ENCODE data around the gene NT5DC1.
"Not testable (repeated sequence)": the region's sequence is repeated elsewhere in the genome, so short reads cannot be mapped to it uniquely, and the experiment has no call there.

NT5DC1 gene

GRCh38 chr6:116283191-116283590 is 182.5 kb downstream of the NT5DC1 start:
- Histone ChIP-seq H3K9me3 (ENCODE audit: low read length) (no peaks in the 10 kb centered on the region), H3K27me3 (ENCODE audit: control insufficient read depth in 1 of 2, insufficient read depth in 2 of 2, low read length in 2 of 2) (no peaks in the 10 kb centered on the region), H3K36me3 (ENCODE audit: insufficient read depth, low read length) (peaks cover 4% of the 10 kb centered on the region), H3K4me1 (ENCODE audit: insufficient read depth, low read length) (peaks cover 15% of the 10 kb centered on the region), H3K27ac (ENCODE audit: low read depth, low read length) (no peak overlapping the region), H3K4me3 (ENCODE audit: low read depth in 1 of 2, low read length in 2 of 2) (no peak overlapping the region), H3K9ac (ENCODE audit: low read length) (no peak overlapping the region)

GRCh38 chr6:116284984-116285383 is 184.3 kb downstream of the NT5DC1 start:
- H3K9ac ChIP-seq (ENCODE audit: low read length); H3K9me3 ChIP-seq (ENCODE audit: low read length); H3K27me3 ChIP-seq (ENCODE audit: control insufficient read depth in 1 of 2, insufficient read depth in 2 of 2, low read length in 2 of 2); H3K4me3 ChIP-seq (ENCODE audit: low read depth in 1 of 2, low read length in 2 of 2); H3K36me3 ChIP-seq (ENCODE audit: insufficient read depth, low read length); H3K4me1 ChIP-seq (ENCODE audit: insufficient read depth, low read length); H3K27ac ChIP-seq (ENCODE audit: low read depth, low read length): not testable (repeated sequence)

- H3K9ac ChIP-seq (ENCODE audit: low read length) = no peak overlapping the region
Measured at GRCh38 chr6:116286773-116287358, 186.2 kb downstream of the NT5DC1 start.

GRCh38 chr6:116287689-116288282 is 187.1 kb downstream of the NT5DC1 start:
- H3K4me3 ChIP-seq (ENCODE audit: low read depth in 1 of 2, low read length in 2 of 2) = no peak overlapping the region

More at GRCh38 chr6:116286773-116287358, 186.2 kb downstream of the NT5DC1 start:
- Histone ChIP-seq H3K27ac (ENCODE audit: low read depth, low read length) (no peak overlapping the region), H3K4me1 (ENCODE audit: insufficient read depth, low read length) (no peaks in the 10 kb centered on the region), H3K4me3 (ENCODE audit: low read depth in 1 of 2, low read length in 2 of 2) (no peak overlapping the region), H3K9me3 (ENCODE audit: low read length) (no peaks in the 10 kb centered on the region), H3K27me3 (ENCODE audit: control insufficient read depth in 1 of 2, insufficient read depth in 2 of 2, low read length in 2 of 2) (no peaks in the 10 kb centered on the region), H3K36me3 (ENCODE audit: insufficient read depth, low read length) (no peaks in the 10 kb centered on the region)

GRCh38 chr6:116289876-116290275 is 189.2 kb downstream of the NT5DC1 start:
- no peaks in the 10 kb centered on the region for H3K4me1 ChIP-seq (ENCODE audit: insufficient read depth, low read length)
- H3K27ac ChIP-seq (ENCODE audit: low read depth, low read length) = no peak overlapping the region
- H3K27me3 ChIP-seq (ENCODE audit: control insufficient read depth in 1 of 2, insufficient read depth in 2 of 2, low read length in 2 of 2) = no peaks in the 10 kb centered on the region
- no peaks in the 10 kb centered on the region for H3K36me3 ChIP-seq (ENCODE audit: insufficient read depth, low read length)
- no peak overlapping the region for H3K9ac ChIP-seq (ENCODE audit: low read length)
- H3K4me3 ChIP-seq (ENCODE audit: low read depth in 1 of 2, low read length in 2 of 2) = no peak overlapping the region
- no peaks in the 10 kb centered on the region for H3K9me3 ChIP-seq (ENCODE audit: low read length)

More at GRCh38 chr6:116287689-116288282, 187.1 kb downstream of the NT5DC1 start:
- H3K9me3 ChIP-seq (ENCODE audit: low read length) = no peaks in the 10 kb centered on the region
- no peaks in the 10 kb centered on the region for H3K36me3 ChIP-seq (ENCODE audit: insufficient read depth, low read length)
- no peaks in the 10 kb centered on the region for H3K4me1 ChIP-seq (ENCODE audit: insufficient read depth, low read length)
- H3K27ac ChIP-seq (ENCODE audit: low read depth, low read length) = no peak overlapping the region
- no peak overlapping the region for H3K9ac ChIP-seq (ENCODE audit: low read length)
- H3K27me3 ChIP-seq (ENCODE audit: control insufficient read depth in 1 of 2, insufficient read depth in 2 of 2, low read length in 2 of 2) = no peaks in the 10 kb centered on the region

GRCh38 chr6:116290799-116291198 is 190.1 kb downstream of the NT5DC1 start:
- no peaks in the 10 kb centered on the region for H3K4me1 ChIP-seq (ENCODE audit: insufficient read depth, low read length)
- no peak overlapping the region for H3K4me3 ChIP-seq (ENCODE audit: low read depth in 1 of 2, low read length in 2 of 2)
- no peaks in the 10 kb centered on the region for H3K36me3 ChIP-seq (ENCODE audit: insufficient read depth, low read length)
- no peaks in the 10 kb centered on the region for H3K27me3 ChIP-seq (ENCODE audit: control insufficient read depth in 1 of 2, insufficient read depth in 2 of 2, low read length in 2 of 2)
- H3K9ac ChIP-seq (ENCODE audit: low read length) = no peak overlapping the region
- H3K27ac ChIP-seq (ENCODE audit: low read depth, low read length) = no peak overlapping the region
- H3K9me3 ChIP-seq (ENCODE audit: low read length) = no peaks in the 10 kb centered on the region

- Histone ChIP-seq H3K4me1 (ENCODE audit: insufficient read depth, low read length) (no peaks in the 10 kb centered on the region), H3K4me3 (ENCODE audit: low read depth in 1 of 2, low read length in 2 of 2) (no peak overlapping the region), H3K27me3 (ENCODE audit: control insufficient read depth in 1 of 2, insufficient read depth in 2 of 2, low read length in 2 of 2) (no peaks in the 10 kb centered on the region), H3K27ac (ENCODE audit: low read depth, low read length) (no peak overlapping the region), H3K36me3 (ENCODE audit: insufficient read depth, low read length) (no peaks in the 10 kb centered on the region), H3K9ac (ENCODE audit: low read length) (no peak overlapping the region), H3K9me3 (ENCODE audit: low read length) (no peaks in the 10 kb centered on the region)
Measured at GRCh38 chr6:116291701-116292396, 191.2 kb downstream of the NT5DC1 start.

- no peak overlapping the region for H3K4me3 ChIP-seq (ENCODE audit: low read depth in 1 of 2, low read length in 2 of 2)
- H3K27ac ChIP-seq (ENCODE audit: low read depth, low read length) = no peak overlapping the region
- no peaks in the 10 kb centered on the region for H3K4me1 ChIP-seq (ENCODE audit: insufficient read depth, low read length)
- H3K9ac ChIP-seq (ENCODE audit: low read length) = no peak overlapping the region
- H3K9me3 ChIP-seq (ENCODE audit: low read length) = no peaks in the 10 kb centered on the region
- no peaks in the 10 kb centered on the region for H3K36me3 ChIP-seq (ENCODE audit: insufficient read depth, low read length)
- H3K27me3 ChIP-seq (ENCODE audit: control insufficient read depth in 1 of 2, insufficient read depth in 2 of 2, low read length in 2 of 2) = no peaks in the 10 kb centered on the region
Measured at GRCh38 chr6:116292553-116292952, 191.9 kb downstream of the NT5DC1 start.

- Histone ChIP-seq H3K4me1 (ENCODE audit: insufficient read depth, low read length) (no peaks in the 10 kb centered on the region), H3K27ac (ENCODE audit: low read depth, low read length) (no peak overlapping the region), H3K4me3 (ENCODE audit: low read depth in 1 of 2, low read length in 2 of 2) (no peak overlapping the region), H3K27me3 (ENCODE audit: control insufficient read depth in 1 of 2, insufficient read depth in 2 of 2, low read length in 2 of 2) (no peaks in the 10 kb centered on the region), H3K9ac (ENCODE audit: low read length) (no peak overlapping the region), H3K36me3 (ENCODE audit: insufficient read depth, low read length) (no peaks in the 10 kb centered on the region), H3K9me3 (ENCODE audit: low read length) (peaks cover 5% of the 10 kb centered on the region)
Measured at GRCh38 chr6:116298273-116298672, 197.6 kb downstream of the NT5DC1 start.

GRCh38 chr6:116298973-116299372 is 198.3 kb downstream of the NT5DC1 start:
- Histone ChIP-seq H3K9me3 (ENCODE audit: low read length) (peaks cover 5% of the 10 kb centered on the region), H3K9ac (ENCODE audit: low read length) (no peak overlapping the region), H3K27me3 (ENCODE audit: control insufficient read depth in 1 of 2, insufficient read depth in 2 of 2, low read length in 2 of 2) (no peaks in the 10 kb centered on the region), H3K36me3 (ENCODE audit: insufficient read depth, low read length) (no peaks in the 10 kb centered on the region), H3K4me3 (ENCODE audit: low read depth in 1 of 2, low read length in 2 of 2) (no peak overlapping the region), H3K4me1 (ENCODE audit: insufficient read depth, low read length) (no peaks in the 10 kb centered on the region), H3K27ac (ENCODE audit: low read depth, low read length) (no peak overlapping the region)

Data from muscle layer of colon (tissue), 2 donors.